Measurements from ENCODE around the gene DNAH6.

The DNAH6 gene

GRCh38 chr2:84491256-84491655 is 25.0 kb upstream of the DNAH6 start:
- TF ChIP-seq CTCF (IDR thresholded peaks at IDR 0.05; ENCODE audit: insufficient read depth, low read length, poor library complexity, severe bottlenecking) = no peak
- no peak for TF ChIP-seq EZH2phosphoT487 (conservative IDR thresholded peaks at IDR 0.05; ENCODE audit: low read length)
- no peaks in the 10 kb centered on the region for H3F3A ChIP-seq (ENCODE audit: insufficient read depth)

GRCh38 chr2:84491741-84492140 is 24.6 kb upstream of the DNAH6 start:
- Histone ChIP-seq H3K4me2 (ENCODE audit: low read depth, low read length, poor library complexity, severe bottlenecking) (no peak overlapping the region), H3K9ac (ENCODE audit: low read length) (no peak overlapping the region), H3K79me2 (ENCODE audit: insufficient read depth, low read length) (no peaks in the 10 kb centered on the region), H3K9me3 (ENCODE audit: insufficient read depth, low read length) (no peaks in the 10 kb centered on the region), H3K9me2 (replicated peaks; ENCODE audit: insufficient read depth, low read length) (no peaks in the 10 kb centered on the region), H3F3A (ENCODE audit: insufficient read depth) (no peaks in the 10 kb centered on the region), H3K27me3 (ENCODE audit: low read length) (no peaks in the 10 kb centered on the region), H3K4me3 (ENCODE audit: insufficient read depth, low read length, poor library complexity, severe bottlenecking) (no peak overlapping the region), H2AFZ (ENCODE audit: low read depth, low read length, severe bottlenecking) (no peak overlapping the region), H4K20me1 (ENCODE audit: low read depth, low read length) (no peaks in the 10 kb centered on the region), H3K36me3 (ENCODE audit: low read length) (no peaks in the 10 kb centered on the region), H3K27ac (ENCODE audit: low read depth, low read length) (no peak overlapping the region)
- TF ChIP-seq CTCF (IDR thresholded peaks at IDR 0.05; ENCODE audit: insufficient read depth, low read length, poor library complexity, severe bottlenecking) = no peak
- TF ChIP-seq EZH2phosphoT487 (conservative IDR thresholded peaks at IDR 0.05; ENCODE audit: low read length) = no peak

More at GRCh38 chr2:84491256-84491655, 25.0 kb upstream of the DNAH6 start:
- Histone ChIP-seq H3K27me3 (ENCODE audit: low read length) (no peaks in the 10 kb centered on the region), H3K9me3 (ENCODE audit: insufficient read depth, low read length) (no peaks in the 10 kb centered on the region), H3K79me2 (ENCODE audit: insufficient read depth, low read length) (no peaks in the 10 kb centered on the region), H2AFZ (ENCODE audit: low read depth, low read length, severe bottlenecking) (no peak overlapping the region), H3K36me3 (ENCODE audit: low read length) (no peaks in the 10 kb centered on the region), H3K27ac (ENCODE audit: low read depth, low read length) (no peak overlapping the region), H4K20me1 (ENCODE audit: low read depth, low read length) (no peaks in the 10 kb centered on the region), H3K9me2 (replicated peaks; ENCODE audit: insufficient read depth, low read length) (no peaks in the 10 kb centered on the region), H3K4me3 (ENCODE audit: insufficient read depth, low read length, poor library complexity, severe bottlenecking) (no peak overlapping the region), H3K4me2 (ENCODE audit: low read depth, low read length, poor library complexity, severe bottlenecking) (no peak overlapping the region), H3K9ac (ENCODE audit: low read length) (no peak overlapping the region)

- Histone ChIP-seq H2AFZ (ENCODE audit: low read depth, low read length, severe bottlenecking) (no peak overlapping the region), H3K27me3 (ENCODE audit: low read length) (no peaks in the 10 kb centered on the region), H3K9me2 (replicated peaks; ENCODE audit: insufficient read depth, low read length) (no peaks in the 10 kb centered on the region)
Observed at GRCh38 chr2:84492571-84492970, 23.7 kb upstream of the DNAH6 start.

More at GRCh38 chr2:84492571-84492970, 23.7 kb upstream of the DNAH6 start:
- TF ChIP-seq EZH2phosphoT487 (conservative IDR thresholded peaks at IDR 0.05; ENCODE audit: low read length) = no peak
- TF ChIP-seq CTCF (IDR thresholded peaks at IDR 0.05; ENCODE audit: insufficient read depth, low read length, poor library complexity, severe bottlenecking) = no peak
- Histone ChIP-seq H3K36me3 (ENCODE audit: low read length) (no peaks in the 10 kb centered on the region), H3K27ac (ENCODE audit: low read depth, low read length) (no peak overlapping the region), H3K9me3 (ENCODE audit: insufficient read depth, low read length) (no peaks in the 10 kb centered on the region), H3F3A (ENCODE audit: insufficient read depth) (no peaks in the 10 kb centered on the region), H3K79me2 (ENCODE audit: insufficient read depth, low read length) (no peaks in the 10 kb centered on the region), H4K20me1 (ENCODE audit: low read depth, low read length) (no peaks in the 10 kb centered on the region), H3K4me3 (ENCODE audit: insufficient read depth, low read length, poor library complexity, severe bottlenecking) (no peak overlapping the region), H3K9ac (ENCODE audit: low read length) (no peak overlapping the region), H3K4me2 (ENCODE audit: low read depth, low read length, poor library complexity, severe bottlenecking) (no peak overlapping the region)
